Measurements from ENCODE around the gene LRRFIP1. TPM values are rescaled to one million over a fixed set of nuclear protein-coding genes. Genes with fewer than 3 reads are reported as not detected.

The LRRFIP1 gene
- total and polyA plus RNA-seq, 2 of the 13 experiments (the other 11 are each of a cell fraction or from before 2014, with no cell fraction given) = 15.9 to 40.5 TPM

GRCh38 chr2:237733677-237734300 is 106.4 kb downstream of the LRRFIP1 start (continued):
- TF ChIP-seq SMAD1 (CRISPR knock-in tag; IDR thresholded peaks at IDR 0.05; ENCODE audit: borderline replicate concordance, low read depth) (peak; percentile 90; the same call in 1 of the 2 replicates), ZSCAN31 (CRISPR knock-in tag; IDR thresholded peaks at IDR 0.05; ENCODE audit: low read depth) (no peak), AGO1 (IDR thresholded peaks at IDR 0.05; ENCODE audit: low read depth, low read length, poor library complexity, severe bottlenecking) (no peak), PAX8 (CRISPR knock-in tag; IDR thresholded peaks at IDR 0.05; ENCODE audit: borderline replicate concordance) (no peak), HINFP (CRISPR knock-in tag; IDR thresholded peaks at IDR 0.05; ENCODE audit: low read depth) (peak; percentile 34; the same call in 1 of the 2 replicates), NR1H2 (CRISPR knock-in tag; IDR thresholded peaks at IDR 0.05; ENCODE audit: borderline replicate concordance, low read depth) (no peak), NFYC (CRISPR knock-in tag; IDR thresholded peaks at IDR 0.05) (0 out of 2 replicates have a peak, but pooled peaks have one; percentile 8), U2AF2 (IDR thresholded peaks at IDR 0.05; ENCODE audit: low read depth, low read length) (no peak), GMEB2 (CRISPR knock-in tag; IDR thresholded peaks at IDR 0.05; ENCODE audit: low read depth) (no peak), ZNF18 (CRISPR knock-in tag; IDR thresholded peaks at IDR 0.05; ENCODE audit: insufficient replicate concordance) (no peak), ZNF766 (CRISPR knock-in tag; IDR thresholded peaks at IDR 0.05; ENCODE audit: borderline replicate concordance) (no peak), ZNF577 (CRISPR knock-in tag; IDR thresholded peaks at IDR 0.05; ENCODE audit: borderline replicate concordance, low read depth) (no peak), ZBTB42 (CRISPR knock-in tag; IDR thresholded peaks at IDR 0.05) (no peak; the same call in 1 of the 2 replicates), ZBTB7B (CRISPR knock-in tag; IDR thresholded peaks at IDR 0.05) (peak; percentile 88), PTBP1 (IDR thresholded peaks at IDR 0.05; ENCODE audit: low read depth, low read length, poor library complexity, severe bottlenecking) (no peak), ZNF564 (CRISPR knock-in tag; IDR thresholded peaks at IDR 0.05) (no peak), ZNF639 (CRISPR knock-in tag; conservative IDR thresholded peaks at IDR 0.05) (no peak), MLLT10 (CRISPR knock-in tag; IDR thresholded peaks at IDR 0.05) (no peak), NFKBIZ (CRISPR knock-in tag; IDR thresholded peaks at IDR 0.05) (no peak), TMF1 (CRISPR knock-in tag; IDR thresholded peaks at IDR 0.05; ENCODE audit: low read depth) (no peak)
- TF ChIP-seq, protein P1, sequence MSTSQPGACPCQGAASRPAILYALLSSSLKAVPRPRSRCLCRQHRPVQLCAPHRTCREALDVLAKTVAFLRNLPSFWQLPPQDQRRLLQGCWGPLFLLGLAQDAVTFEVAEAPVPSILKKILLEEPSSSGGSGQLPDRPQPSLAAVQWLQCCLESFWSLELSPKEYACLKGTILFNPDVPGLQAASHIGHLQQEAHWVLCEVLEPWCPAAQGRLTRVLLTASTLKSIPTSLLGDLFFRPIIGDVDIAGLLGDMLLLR (CRISPR knock-in tag; IDR thresholded peaks at IDR 0.05) = no peak

Data from HepG2 (cell line).